Small intestine (tissue), 7 donors: Measurements from ENCODE around the gene CRACDL. TPM values are rescaled to one million over a fixed set of nuclear protein-coding genes. Genes with fewer than 3 reads are reported as not detected.
A peak's percentile ranks its signal among the peaks of the same experiment; 100 is the strongest.

ENCODE experiments used
- DNase-seq, 2 donors: peaks; one replicate each; pipeline versions ENCODE4 v3.0.0 to v3.0.0-alpha.2; 2013
- FAIRE-seq: peaks from 2 replicates; lab custom pipeline; 2012; peaks lifted over from hg19 to GRCh38; lab: Jason Lieb, UNC
- H3K27ac ChIP-seq, 3 donors: one replicate each; pipeline ENCODE4 v1.5.1; 2013; ENCODE audit warnings: low read length in 2 of 3, mild to moderate bottlenecking in 2 of 3, control low read depth in 1 of 3, inconsistent platforms in 1 of 3, low read depth in 1 of 3, moderate library complexity in 1 of 3
- H3K27me3 ChIP-seq, 3 donors: one replicate each; pipeline ENCODE4 v1.6.1; 2013; ENCODE audit warnings: low read length in 3 of 3, inconsistent platforms in 1 of 3; ENCODE audit not compliant: control insufficient read depth in 3 of 3, insufficient read depth in 3 of 3
- H3K36me3 ChIP-seq, 3 donors: one replicate each; pipeline ENCODE4 v1.6.1; 2013; ENCODE audit warnings: low read length in 3 of 3, inconsistent platforms in 1 of 3, low read depth in 1 of 3, mild to moderate bottlenecking in 1 of 3, moderate library complexity in 1 of 3; ENCODE audit not compliant: control insufficient read depth in 3 of 3, insufficient read depth in 2 of 3
- H3K4me1 ChIP-seq, 3 donors: one replicate each; pipeline ENCODE4 v1.6.1; 2013; ENCODE audit warnings: low read length in 2 of 3, inconsistent platforms in 1 of 3, low read depth in 1 of 3, mild to moderate bottlenecking in 1 of 3, moderate library complexity in 1 of 3; ENCODE audit not compliant: control insufficient read depth in 3 of 3, insufficient read depth in 2 of 3
- H3K4me3 ChIP-seq, 3 donors: one replicate each; pipeline ENCODE4 v1.5.1; 2013; ENCODE audit warnings: low read length in 3 of 3, control low read depth in 1 of 3, inconsistent platforms in 1 of 3, low read depth in 1 of 3, mild to moderate bottlenecking in 1 of 3, moderate library complexity in 1 of 3
- H3K9me3 ChIP-seq, 2 donors: one replicate each; pipeline ENCODE4 v1.6.1; 2013; ENCODE audit warnings: low read depth in 1 of 2, low read length in 1 of 2; ENCODE audit not compliant: control insufficient read depth in 2 of 2, insufficient read depth in 1 of 2
- WGBS, 3 donors: extraction: QIAGEN DNeasy Blood & Tissue Kit; methylation state at CpG; one replicate each; pipeline ENCODE4 v1.1.7; 2013; 5-methylcytosine and 5-hydroxymethylcytosine counted together
- polyA plus RNA-seq, 4 donors: library from polyadenylated mRNA; stranded (reverse) in 3 of 4; unstranded in 1 of 4; fragments of 200-250 nt in 3 of 4; fragments of 120-200 nt in 1 of 4; gene quantifications; one replicate each; pipeline versions ENCODE4 v1.2.1 to v1.2.3, GENCODE V29; 2013
- donor health status: healthy with polysubstance abuse.
- donor health status: control.
- donor health status: control.
- donor health status: Bipolar disorder and iron deficiency.
- donor health status: healthy.

Gene CRACDL
- polyA plus RNA-seq, 4 donors: 3.0 to 10.3 (median 7.3) TPM

DNA sequence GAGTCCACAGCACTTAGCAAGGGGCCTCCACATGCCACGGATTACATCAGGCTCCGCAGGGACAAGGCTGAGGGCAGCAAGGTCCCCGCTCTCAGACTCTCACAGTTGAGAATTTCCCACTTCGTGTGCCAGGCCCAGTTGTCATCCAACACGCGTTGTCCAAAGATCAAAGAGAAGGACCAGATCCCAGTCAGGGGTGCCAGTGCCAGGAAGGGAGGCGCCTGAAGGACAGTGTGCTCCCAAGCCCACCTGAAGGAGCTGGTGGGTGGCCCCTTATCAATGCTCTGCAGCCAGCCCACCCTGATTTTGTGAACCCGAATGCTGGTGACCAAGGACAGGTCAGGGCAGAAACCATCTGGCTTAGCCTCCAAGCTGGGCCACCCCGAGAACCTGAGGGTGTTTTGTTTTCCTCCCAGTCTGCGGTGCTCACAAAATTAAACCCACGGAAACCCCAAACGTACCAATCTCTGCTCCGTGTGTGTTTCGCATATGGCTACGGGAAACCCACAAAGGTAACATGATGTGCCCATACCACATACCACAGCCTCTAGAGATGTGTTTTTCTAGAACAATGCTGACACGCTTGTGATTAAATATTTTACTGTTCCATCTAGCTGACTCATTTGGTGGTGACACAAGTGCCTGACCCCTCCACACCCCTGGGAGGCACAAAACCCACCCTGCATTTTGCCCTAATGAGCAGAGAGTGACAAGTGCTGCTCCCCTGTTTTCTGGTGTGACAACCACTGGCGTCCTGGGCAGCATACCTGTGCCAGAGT is 24.5 kb downstream of the CRACDL start:
- Histone ChIP-seq H3K27ac (no peak overlapping the region), H3K36me3 (no peaks in the 10 kb centered on the region), H3K27me3 (no peaks in the 10 kb centered on the region), H3K4me1 (peaks cover 0 to 9% (median 0%) of the 10 kb centered on the region in 3 donors), H3K4me3 (no peak overlapping the region), H3K9me3 (no peaks in the 10 kb centered on the region)
- no peak for FAIRE-seq
- WGBS, 3 donors: 77 to 83% (median 79%) methylated on average over 17 of the region's 17 CpGs
- DNase-seq: peak; percentile 37 to 52

DNA sequence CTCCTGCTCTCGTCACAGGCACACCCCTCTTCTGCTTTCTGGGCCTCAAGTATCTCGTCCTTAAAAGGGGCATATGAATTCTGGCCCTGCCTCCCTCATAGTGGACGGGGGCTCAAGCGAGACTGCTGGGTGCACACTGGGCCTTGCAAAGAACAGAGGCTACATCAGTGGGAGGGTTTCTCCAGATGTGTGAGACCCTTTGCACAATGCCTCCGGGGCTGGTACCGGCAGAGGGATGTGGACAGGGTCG is 25.0 kb downstream of the CRACDL start:
- FAIRE-seq: no peak
- DNase-seq: no peak
- Histone ChIP-seq H3K27me3 (no peaks in the 10 kb centered on the region), H3K4me1 (peaks cover 0 to 9% (median 0%) of the 10 kb centered on the region in 3 donors), H3K9me3 (no peaks in the 10 kb centered on the region), H3K4me3 (no peak overlapping the region), H3K27ac (no peak overlapping the region), H3K36me3 (no peaks in the 10 kb centered on the region)
- whole genome bisulfite sequencing, 3 donors: 75 to 86% (median 85%) methylated on average over 7 of the region's 7 CpGs

DNA sequence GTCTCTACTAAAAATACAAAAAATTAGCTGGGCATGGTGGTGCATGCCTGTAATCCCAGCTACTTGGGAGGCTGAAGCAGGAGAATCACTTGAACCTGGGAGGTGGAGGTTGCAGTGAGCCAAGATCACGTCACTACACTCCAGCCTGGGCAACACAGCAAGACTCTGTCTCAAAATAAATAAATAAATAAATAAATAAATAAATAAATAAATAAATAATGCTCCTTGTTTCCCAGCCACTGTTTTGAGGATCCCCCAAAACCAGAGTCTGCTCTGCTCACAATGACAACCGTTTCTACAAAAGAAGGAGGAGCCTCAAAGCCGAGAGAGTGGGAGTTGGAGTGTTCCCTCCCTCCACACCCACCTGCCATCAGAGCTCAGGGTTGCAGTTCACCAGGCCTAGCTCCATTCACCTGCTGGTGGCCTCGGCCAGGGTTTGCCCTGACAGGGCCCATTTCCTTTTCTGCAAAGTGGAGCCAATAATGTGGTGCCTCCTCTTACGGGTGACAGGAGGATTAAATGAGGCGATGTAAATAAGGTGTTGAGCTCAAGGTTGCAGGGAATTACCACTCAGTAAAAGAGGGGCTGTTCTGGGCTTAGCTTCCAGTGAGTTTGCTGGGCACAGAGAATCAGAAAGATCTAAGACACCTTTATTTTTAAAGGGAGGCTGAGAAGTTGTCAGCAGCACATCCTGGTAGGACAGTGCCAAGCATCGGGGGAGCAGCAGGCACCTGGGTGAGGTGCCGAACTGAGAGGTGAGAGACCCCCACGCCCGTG is 25.5 kb downstream of the CRACDL start:
- no peak overlapping the region for H3K4me3 ChIP-seq
- H3K36me3 ChIP-seq: no peaks in the 10 kb centered on the region
- WGBS, 3 donors: 85 to 89% (median 89%) methylated on average over 10 of the region's 10 CpGs
- no peaks in the 10 kb centered on the region for H3K9me3 ChIP-seq
- peaks cover 0 to 9% (median 0%) of the 10 kb centered on the region in 3 donors for H3K4me1 ChIP-seq
- no peak for DNase-seq
- FAIRE-seq: no peak
- H3K27me3 ChIP-seq: no peaks in the 10 kb centered on the region
- no peak overlapping the region for H3K27ac ChIP-seq

DNA sequence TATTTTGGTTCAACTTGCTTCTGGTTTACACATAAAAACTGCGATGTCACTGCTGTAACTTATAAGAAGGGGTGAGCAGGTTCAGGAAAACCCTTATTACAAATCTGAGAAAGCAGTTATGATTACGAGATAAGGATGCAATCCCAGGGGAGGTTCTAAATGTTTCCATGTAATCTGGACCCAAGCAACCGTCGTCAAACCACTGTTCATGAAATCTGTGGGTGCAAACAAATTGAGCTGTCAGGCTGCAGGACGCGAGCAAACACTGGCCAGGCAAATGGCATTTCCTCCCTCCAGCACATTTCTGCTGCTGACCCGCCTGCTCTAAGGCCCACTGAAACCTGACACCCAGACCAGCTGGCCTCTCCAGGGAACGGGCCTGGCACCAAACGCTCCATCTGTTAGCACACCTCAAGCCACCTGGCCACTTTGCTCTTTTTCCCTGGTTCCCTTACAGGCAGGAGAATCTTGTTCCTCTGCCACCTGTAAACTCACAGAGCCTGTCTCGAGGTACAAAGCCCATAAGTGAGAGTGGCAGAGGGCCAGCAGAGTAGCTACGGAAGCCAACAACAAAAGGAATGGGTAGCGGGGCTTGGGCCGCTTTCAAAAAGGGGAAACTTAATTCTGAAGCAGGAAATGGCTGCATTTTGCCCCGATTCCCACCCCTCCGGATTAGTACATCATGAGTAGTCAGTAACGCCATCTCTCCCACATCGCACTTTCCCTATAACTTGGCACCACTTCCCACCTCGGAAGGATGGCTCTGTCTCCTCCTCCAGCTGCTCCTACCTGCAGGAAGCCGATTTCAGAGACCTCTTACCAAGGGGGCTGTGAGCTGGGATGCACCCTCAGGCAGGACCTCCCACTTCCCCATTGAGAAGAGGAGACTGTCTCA is 26.5 kb downstream of the CRACDL start:
- no peaks in the 10 kb centered on the region for H3K36me3 ChIP-seq
- peak; percentile 24 to 40 for DNase-seq
- H3K4me3 ChIP-seq: no peak overlapping the region
- FAIRE-seq: no peak
- H3K27ac ChIP-seq: no peak overlapping the region
- H3K4me1 ChIP-seq: peaks cover 0 to 9% (median 0%) of the 10 kb centered on the region in 3 donors
- no peaks in the 10 kb centered on the region for H3K9me3 ChIP-seq
- WGBS, 3 donors: 12 to 17% (median 16%) methylated on average over 19 of the region's 19 CpGs
- no peaks in the 10 kb centered on the region for H3K27me3 ChIP-seq

DNA sequence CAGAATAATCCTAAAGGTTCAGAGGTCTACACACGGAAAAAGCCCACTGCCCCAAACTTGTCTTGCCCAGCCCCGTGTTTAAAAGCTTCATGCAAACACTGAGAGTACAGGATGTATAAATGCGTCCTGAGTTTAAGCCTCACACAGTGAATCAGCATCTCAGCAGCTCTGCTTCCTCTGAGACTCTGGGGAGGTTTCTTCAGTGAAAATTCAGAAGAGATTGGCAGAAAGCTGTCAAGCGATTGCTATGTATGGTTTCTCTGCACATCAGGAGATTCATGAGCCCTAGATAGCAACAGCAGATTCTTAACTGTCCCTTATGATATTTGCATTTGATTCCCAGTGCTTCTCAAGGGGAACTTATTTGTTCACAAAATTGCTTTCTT is 27.1 kb downstream of the CRACDL start:
- FAIRE-seq: no peak
- H3K4me1 ChIP-seq: peaks cover 0 to 9% (median 0%) of the 10 kb centered on the region in 3 donors
- no peak overlapping the region for H3K4me3 ChIP-seq
- no peak overlapping the region for H3K27ac ChIP-seq
- no peaks in the 10 kb centered on the region for H3K9me3 ChIP-seq
- H3K36me3 ChIP-seq: no peaks in the 10 kb centered on the region
- no peak for DNase-seq
- WGBS, 3 donors: 36 to 74% (median 50%) methylated on average over 4 of the region's 4 CpGs
- no peaks in the 10 kb centered on the region for H3K27me3 ChIP-seq

DNA sequence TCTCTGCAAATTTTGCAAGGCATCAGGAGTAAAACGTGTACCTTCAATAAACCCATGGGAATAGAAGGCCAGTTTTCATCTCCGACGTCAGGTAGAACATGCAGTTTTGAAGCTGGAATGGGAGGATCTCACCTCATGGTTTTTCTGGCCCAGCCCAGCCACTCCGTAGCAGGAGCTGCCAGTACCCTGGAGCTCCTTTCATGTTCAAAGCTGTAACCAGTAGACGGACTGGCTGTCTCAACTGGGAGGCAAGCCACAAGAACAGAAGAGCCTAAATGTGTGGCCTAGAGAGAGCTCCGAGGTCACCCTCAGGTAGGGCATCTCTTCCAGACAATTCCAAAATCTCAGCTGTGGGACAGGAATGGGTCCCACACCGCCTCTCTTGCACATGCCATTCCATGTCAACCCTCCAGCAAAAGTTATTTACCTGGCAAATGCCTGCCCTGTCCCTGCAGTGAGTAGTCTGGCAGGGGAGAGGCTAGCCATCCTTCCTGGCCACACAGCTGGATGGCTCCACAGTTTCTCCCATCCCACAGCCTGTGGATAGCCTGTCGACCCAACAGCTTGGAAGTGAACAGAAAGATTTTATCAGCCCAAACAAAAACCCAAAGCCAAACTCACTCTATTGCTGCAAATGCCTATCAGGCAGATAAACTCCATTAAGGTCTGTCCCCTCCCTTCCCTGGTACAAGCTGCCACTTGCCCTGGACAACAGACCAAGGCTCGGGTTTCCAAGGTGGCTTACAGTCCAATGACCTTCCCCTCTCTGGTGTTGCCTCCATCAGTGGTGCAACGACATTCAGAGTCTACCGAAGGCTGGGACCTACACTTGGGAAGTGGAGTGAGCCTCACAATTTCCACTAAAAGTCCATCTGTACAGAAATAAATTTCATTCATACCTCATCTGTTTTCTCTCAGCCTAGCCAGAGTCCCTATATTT is 27.8 kb downstream of the CRACDL start:
- DNase-seq: no peak
- Histone ChIP-seq H3K9me3 (no peaks in the 10 kb centered on the region), H3K36me3 (no peaks in the 10 kb centered on the region), H3K4me3 (no peak overlapping the region), H3K27ac (no peak overlapping the region), H3K4me1 (peaks cover 0 to 9% (median 0%) of the 10 kb centered on the region in 3 donors), H3K27me3 (no peaks in the 10 kb centered on the region)
- no peak for FAIRE-seq
- 76 to 82% (median 77%) methylated on average over 11 of the region's 11 CpGs for WGBS, 3 donors

DNA sequence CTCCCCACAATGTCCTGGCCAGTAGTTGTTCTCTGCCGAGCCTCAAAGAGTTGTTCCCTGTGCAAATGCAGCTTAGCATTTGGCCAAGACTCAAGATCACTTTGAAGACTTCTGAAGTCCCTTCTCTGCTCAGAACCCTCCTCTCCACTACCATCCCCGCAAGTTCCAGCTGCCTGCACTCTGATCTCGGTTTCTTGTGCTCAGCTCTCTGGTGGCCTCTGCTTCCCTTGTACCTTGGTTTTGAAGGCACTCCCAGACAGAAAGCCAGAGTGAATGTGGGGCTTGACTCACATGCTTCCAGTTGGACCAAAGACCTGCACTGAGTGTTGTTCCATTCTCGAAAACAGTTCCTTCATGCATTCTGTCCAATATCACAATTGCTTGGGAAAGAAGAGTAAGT is 28.6 kb downstream of the CRACDL start:
- no peak overlapping the region for H3K27ac ChIP-seq
- no peak for FAIRE-seq

More for the DNA sequence above, 28.6 kb downstream of the CRACDL start:
- peaks cover 0 to 9% (median 0%) of the 10 kb centered on the region in 3 donors for H3K4me1 ChIP-seq
- no peak overlapping the region for H3K4me3 ChIP-seq
- H3K36me3 ChIP-seq: no peaks in the 10 kb centered on the region
- 84 to 92% (median 87%) methylated on average over 4 of the region's 4 CpGs for WGBS, 3 donors
- no peak for DNase-seq
- no peaks in the 10 kb centered on the region for H3K9me3 ChIP-seq
- H3K27me3 ChIP-seq: no peaks in the 10 kb centered on the region
